LNCaP clone FGC (cell line): Measurements from ENCODE around the gene HTR2C.

Experiments used
- DNase-seq: peaks from one replicate; pipeline ENCODE4 v3.0.0-alpha.2; 2011; ENCODE audit warnings: low read depth
- H3K4me3 ChIP-seq: 2 replicates; pipeline ENCODE4 v1.5.1; 2011; ENCODE audit warnings: mild to moderate bottlenecking, low read depth, low read length, control low read depth
- TF ChIP-seq, protein P1 (sequence below): IDR thresholded peaks from 2 replicates; pipeline ENCODE4 v1.5.1; 2012; ENCODE audit warnings: mild to moderate bottlenecking; ENCODE audit not compliant: control insufficient read depth, insufficient read depth; ENCODE audit errors: extremely low read depth

Gene HTR2C

DNA sequence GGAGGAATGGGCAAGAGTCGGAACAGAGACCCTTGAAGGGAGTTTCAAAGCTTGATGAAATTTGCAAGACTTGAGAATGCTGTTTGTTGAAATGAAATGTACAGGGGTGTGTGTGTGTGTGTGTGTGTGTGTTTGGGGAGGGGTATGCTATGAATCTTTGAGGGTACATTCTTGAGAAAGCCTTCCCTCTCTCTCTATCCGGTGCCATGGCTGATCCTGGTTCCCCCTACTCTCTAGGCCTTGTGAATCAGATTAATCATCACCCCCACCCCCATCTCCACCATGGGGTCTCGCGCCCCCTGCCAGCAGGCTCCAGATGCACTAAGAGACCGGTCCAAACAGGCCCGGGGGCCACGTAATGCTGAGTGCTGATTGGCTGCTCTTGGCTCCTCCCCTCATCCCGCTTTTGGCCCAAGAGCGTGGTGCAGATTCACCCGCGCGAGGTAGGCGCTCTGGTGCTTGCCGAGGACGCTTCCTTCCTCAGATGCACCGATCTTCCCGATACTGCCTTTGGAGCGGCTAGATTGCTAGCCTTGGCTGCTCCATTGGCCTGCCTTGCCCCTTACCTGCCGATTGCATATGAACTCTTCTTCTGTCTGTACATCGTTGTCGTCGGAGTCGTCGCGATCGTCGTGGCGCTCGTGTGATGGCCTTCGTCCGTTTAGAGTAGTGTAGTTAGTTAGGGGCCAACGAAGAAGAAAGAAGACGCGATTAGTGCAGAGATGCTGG is at the start of gene HTR2C:
HTR2C (plus strand) TSS at position 441 of the 729 bp plus-strand sequence. CDS start 142,851 bp downstream, outside the sequence.
- no peak for DNase-seq
- no peak within 1 kb of the TSS for H3K4me3 ChIP-seq

DNA sequence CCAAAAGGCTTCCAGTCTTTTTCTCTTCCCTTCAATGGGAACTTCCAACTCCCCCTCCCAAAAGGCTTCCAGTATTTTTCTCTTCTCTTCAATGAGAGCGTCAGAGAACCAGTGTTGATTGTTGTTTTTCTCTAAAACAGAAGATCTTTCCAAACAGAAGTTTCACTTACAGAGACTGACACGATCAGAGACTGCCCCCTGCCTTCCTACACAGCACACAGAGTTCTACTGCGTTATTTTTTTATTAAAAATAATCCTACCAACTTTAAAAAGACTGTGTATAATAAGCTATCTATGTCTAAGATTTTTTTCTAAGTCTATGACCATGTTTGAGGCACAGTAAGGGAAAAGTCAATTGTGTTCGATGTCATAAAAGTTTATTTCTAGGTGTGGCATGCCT is 3.5 kb upstream of the HTR2C start:
- no peak overlapping the region for H3K4me3 ChIP-seq
- TF ChIP-seq, protein P1, sequence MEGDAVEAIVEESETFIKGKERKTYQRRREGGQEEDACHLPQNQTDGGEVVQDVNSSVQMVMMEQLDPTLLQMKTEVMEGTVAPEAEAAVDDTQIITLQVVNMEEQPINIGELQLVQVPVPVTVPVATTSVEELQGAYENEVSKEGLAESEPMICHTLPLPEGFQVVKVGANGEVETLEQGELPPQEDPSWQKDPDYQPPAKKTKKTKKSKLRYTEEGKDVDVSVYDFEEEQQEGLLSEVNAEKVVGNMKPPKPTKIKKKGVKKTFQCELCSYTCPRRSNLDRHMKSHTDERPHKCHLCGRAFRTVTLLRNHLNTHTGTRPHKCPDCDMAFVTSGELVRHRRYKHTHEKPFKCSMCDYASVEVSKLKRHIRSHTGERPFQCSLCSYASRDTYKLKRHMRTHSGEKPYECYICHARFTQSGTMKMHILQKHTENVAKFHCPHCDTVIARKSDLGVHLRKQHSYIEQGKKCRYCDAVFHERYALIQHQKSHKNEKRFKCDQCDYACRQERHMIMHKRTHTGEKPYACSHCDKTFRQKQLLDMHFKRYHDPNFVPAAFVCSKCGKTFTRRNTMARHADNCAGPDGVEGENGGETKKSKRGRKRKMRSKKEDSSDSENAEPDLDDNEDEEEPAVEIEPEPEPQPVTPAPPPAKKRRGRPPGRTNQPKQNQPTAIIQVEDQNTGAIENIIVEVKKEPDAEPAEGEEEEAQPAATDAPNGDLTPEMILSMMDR: peak; percentile 42
- no peak for DNase-seq

More for the DNA sequence above, at the start of gene HTR2C:
- TF ChIP-seq, protein P1: no peak

DNA sequence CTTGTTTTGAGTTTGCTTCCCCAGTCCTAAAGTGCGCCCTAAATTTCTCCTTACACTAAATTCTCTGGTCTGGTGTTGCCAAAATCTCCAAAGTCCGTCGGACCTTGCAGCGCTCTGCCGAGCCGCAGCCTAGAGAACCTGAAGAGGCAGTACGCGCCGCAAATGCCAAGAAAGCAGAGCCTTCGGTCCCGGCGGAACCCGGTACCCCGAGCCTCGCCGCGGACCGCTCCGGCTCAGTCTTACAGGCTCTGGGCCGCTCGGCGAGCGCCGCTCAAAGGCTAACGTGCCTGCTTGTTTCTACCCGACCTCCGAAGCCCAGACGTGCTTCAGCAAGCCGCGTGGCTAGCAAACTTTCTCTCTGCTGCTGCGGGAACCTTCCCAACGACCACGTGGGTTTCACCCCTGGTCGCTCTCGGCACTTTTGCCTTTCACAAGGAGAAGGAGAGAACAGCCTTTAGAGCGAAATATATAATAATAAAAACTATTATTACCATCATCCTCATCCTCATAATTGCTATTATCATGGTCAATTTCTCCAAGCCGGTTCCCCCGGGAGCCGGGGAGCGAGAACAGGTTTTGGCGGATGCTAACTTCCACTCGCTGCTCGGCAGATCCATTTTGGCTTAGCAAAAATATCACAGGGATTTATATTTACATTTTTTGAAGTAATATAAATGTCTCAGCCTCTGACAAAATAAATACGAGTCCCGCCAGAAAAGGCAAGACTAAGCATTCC is 2.2 kb upstream of the HTR2C start:
- DNase-seq: no peak
- TF ChIP-seq, protein P1: no peak
- no peak overlapping the region for H3K4me3 ChIP-seq

DNA sequence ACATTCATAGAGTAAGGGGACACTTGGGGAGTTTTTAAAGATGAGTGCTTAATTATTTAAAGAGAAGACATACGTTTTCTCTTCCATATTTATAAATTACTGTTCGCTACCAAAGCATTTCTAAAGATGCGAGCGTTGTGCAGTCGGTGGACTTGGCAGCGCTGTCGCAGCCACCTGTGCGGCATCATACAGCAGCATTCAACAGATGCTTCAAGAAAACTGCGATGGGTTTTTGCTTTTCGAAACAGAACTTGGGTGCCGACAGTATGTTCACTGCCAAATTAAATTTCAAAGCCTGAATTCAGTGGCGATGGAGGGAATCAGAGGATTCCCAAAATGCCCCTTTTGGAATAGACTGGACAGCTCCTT is 1.6 kb upstream of the HTR2C start:
- DNase-seq: no peak
- TF ChIP-seq, protein P1: no peak
- H3K4me3 ChIP-seq: no peak overlapping the region

DNA sequence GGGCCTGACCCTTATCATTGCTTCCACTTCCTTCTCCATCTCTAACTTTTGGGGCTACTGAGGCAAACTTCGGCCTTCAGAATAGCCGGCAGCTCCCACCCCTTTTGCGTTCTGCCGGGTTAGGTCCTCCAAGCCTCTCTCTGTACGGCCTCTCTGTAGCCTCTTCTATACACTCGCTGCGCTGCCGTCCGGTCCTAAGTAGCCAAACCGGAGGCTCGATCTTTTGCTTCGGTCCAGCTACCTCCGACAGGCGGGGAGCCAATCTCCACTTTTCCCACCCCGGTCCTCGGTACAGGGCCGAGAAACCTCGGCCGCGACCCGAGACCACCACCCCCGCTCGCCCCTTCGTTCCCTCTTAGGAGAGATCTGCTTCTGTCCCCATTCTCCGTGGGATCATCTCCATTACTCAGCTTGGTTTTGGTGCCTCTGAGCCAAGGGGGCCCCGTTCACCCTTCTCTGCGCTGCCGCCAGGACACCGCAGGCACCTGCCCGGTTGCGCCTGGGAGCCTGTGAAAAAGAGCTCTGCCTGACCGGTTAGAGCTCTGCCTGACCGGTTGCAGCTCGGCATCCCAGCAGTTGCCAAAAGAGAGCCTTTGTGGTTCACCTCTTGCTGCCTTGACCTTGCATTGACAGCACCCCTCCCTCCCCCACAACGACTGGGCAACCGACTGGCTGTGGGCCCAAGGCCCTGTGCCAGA is 1.0 kb upstream of the HTR2C start:
- no peak overlapping the region for H3K4me3 ChIP-seq
- no peak for DNase-seq
- TF ChIP-seq, protein P1: no peak

DNA sequence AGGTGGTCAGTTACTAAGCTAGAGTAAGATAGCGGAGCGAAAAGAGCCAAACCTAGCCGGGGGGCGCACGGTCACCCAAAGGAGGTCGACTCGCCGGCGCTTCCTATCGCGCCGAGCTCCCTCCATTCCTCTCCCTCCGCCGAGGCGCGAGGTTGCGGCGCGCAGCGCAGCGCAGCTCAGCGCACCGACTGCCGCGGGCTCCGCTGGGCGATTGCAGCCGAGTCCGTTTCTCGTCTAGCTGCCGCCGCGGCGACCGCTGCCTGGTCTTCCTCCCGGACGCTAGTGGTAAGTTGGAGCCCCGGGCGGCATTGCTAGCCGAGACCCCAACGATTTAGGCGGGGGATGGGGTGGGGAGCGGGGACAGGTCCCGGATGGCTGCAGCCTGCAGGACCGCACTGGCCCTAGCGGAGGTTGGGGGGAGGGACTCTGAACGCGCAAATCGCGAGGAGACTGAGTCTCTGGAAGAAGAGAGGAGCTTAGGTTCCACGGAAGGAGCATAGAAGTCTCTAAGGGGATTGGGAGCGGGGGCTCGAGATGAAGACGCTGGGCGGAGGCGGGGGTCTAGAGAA is 573 bp downstream of the HTR2C start:
- no peak overlapping the region for H3K4me3 ChIP-seq
- TF ChIP-seq, protein P1: no peak
- no peak for DNase-seq
